ENCODE measurements around the gene FOXC1.

The FOXC1 gene

GRCh38 chr6:1644516-1645060, 34.9 kb downstream of the FOXC1 start:
- in situ Hi-C loops (cut with HindIII; ENCODE audit: low sequenced_read_pairs): no loop called here
- no peak overlapping the region for H3K4me3 ChIP-seq (ENCODE audit: low read depth, low read length)
- TF ChIP-seq, protein P1, sequence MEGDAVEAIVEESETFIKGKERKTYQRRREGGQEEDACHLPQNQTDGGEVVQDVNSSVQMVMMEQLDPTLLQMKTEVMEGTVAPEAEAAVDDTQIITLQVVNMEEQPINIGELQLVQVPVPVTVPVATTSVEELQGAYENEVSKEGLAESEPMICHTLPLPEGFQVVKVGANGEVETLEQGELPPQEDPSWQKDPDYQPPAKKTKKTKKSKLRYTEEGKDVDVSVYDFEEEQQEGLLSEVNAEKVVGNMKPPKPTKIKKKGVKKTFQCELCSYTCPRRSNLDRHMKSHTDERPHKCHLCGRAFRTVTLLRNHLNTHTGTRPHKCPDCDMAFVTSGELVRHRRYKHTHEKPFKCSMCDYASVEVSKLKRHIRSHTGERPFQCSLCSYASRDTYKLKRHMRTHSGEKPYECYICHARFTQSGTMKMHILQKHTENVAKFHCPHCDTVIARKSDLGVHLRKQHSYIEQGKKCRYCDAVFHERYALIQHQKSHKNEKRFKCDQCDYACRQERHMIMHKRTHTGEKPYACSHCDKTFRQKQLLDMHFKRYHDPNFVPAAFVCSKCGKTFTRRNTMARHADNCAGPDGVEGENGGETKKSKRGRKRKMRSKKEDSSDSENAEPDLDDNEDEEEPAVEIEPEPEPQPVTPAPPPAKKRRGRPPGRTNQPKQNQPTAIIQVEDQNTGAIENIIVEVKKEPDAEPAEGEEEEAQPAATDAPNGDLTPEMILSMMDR (IDR thresholded peaks at IDR 0.05; ENCODE audit: low read depth, low read length, missing control alignments): no peak
- no peak for DNase-seq (ENCODE audit: low read depth)

- no peak for DNase-seq (ENCODE audit: low read depth)
- in situ Hi-C loops (cut with HindIII; ENCODE audit: low sequenced_read_pairs): no loop called here
- no peak overlapping the region for H3K4me3 ChIP-seq (ENCODE audit: low read depth, low read length)
- TF ChIP-seq, protein P1 (IDR thresholded peaks at IDR 0.05; ENCODE audit: low read depth, low read length, missing control alignments): no peak
Measured at GRCh38 chr6:1645466-1646185, 35.9 kb downstream of the FOXC1 start.

DNA sequence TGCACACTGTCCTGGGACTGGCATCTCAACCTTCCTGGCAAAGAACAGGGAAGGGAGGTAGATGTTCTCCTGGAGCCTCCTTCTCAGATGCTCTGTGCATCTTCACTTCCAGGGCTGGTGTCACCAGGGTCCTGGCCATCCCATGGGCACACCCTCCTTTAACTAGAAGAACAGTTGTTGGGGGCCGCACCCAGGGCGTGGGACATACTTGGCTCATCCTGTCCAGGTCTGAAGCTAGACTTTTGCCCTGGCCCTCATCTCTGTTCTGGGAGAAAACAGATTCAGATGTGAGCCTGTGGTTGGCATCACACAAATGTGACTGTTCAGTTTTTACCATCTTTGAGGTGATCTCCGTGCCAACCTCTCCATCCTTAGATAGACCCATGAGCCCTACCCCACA, 41.6 kb downstream of the FOXC1 start:
- in situ Hi-C loops (cut with HindIII; ENCODE audit: low sequenced_read_pairs): no loop called here

DNA sequence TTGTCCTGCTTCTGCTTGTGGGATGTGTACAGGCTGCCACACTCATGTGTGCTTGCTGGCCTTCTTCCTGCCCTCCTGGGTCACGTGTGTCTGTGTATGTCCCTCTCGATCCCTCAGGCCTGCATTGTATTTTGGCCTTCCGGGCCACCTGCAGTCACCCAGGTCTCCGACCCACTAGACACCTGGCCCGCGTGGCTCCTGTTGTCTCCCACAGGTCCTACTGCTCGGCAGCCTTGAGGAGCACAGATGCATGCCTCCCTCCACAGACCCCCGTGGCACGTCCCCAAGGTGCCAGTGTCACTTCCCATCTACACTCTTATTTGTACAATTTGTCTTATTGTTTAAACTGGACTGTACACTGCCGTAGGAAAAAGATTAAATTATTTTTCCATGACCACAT, 43.1 kb downstream of the FOXC1 start:
- no peak for DNase-seq (ENCODE audit: low read depth)
- in situ Hi-C loops (cut with HindIII; ENCODE audit: low sequenced_read_pairs): no loop called here
- H3K4me3 ChIP-seq (ENCODE audit: low read depth, low read length): no peak overlapping the region
- TF ChIP-seq, protein P1 (IDR thresholded peaks at IDR 0.05; ENCODE audit: low read depth, low read length, missing control alignments): no peak

More for the DNA sequence above, 41.6 kb downstream of the FOXC1 start:
- TF ChIP-seq, protein P1 (IDR thresholded peaks at IDR 0.05; ENCODE audit: low read depth, low read length, missing control alignments): no peak
- no peak overlapping the region for H3K4me3 ChIP-seq (ENCODE audit: low read depth, low read length)
- no peak for DNase-seq (ENCODE audit: low read depth)

GRCh38 chr6:1654054-1654453, 44.3 kb downstream of the FOXC1 start:
- TF ChIP-seq, protein P1 (IDR thresholded peaks at IDR 0.05; ENCODE audit: low read depth, low read length, missing control alignments): no peak
- in situ Hi-C loops (cut with HindIII; ENCODE audit: low sequenced_read_pairs): no loop called here
- H3K4me3 ChIP-seq (ENCODE audit: low read depth, low read length): no peak overlapping the region
- DNase-seq (ENCODE audit: low read depth): no peak

- TF ChIP-seq, protein P1 (IDR thresholded peaks at IDR 0.05; ENCODE audit: low read depth, low read length, missing control alignments): no peak
- in situ Hi-C loops (cut with HindIII; ENCODE audit: low sequenced_read_pairs): no loop called here
- no peak overlapping the region for H3K4me3 ChIP-seq (ENCODE audit: low read depth, low read length)
- no peak for DNase-seq (ENCODE audit: low read depth)
Measured at GRCh38 chr6:1657116-1657770, 47.5 kb downstream of the FOXC1 start.

Data from astrocyte of the cerebellum (primary cell).